CD14-positive monocyte (primary cell): Measurements from ENCODE around the gene PHB1. TPM values are rescaled to one million over a fixed set of nuclear protein-coding genes. Genes with fewer than 3 reads are reported as not detected.

Experiments
- DNase-seq, 3 donors: peaks; one replicate each; pipeline ENCODE4 v3.0.0-alpha.2; 2011 to 2022
- H2AFZ ChIP-seq: 2 replicates; pipeline ENCODE4 v1.6.0; 2012; ENCODE audit warnings: mild to moderate bottlenecking, low read depth, low read length, inconsistent platforms; ENCODE audit not compliant: insufficient read depth, poor library complexity, severe bottlenecking
- H3K27ac ChIP-seq, 2 donors: 1 replicate in 1 of 2; 2 replicates in 1 of 2; pipeline ENCODE4 v1.5.1; 2012 to 2013; ENCODE audit warnings: low read length in 2 of 2, control low read depth in 1 of 2, inconsistent platforms in 1 of 2, low read depth in 1 of 2, mild to moderate bottlenecking in 1 of 2
- H3K27me3 ChIP-seq, 2 donors: one replicate each; pipeline versions ENCODE4 v1.6.0 to v1.6.1; 2011 to 2013; ENCODE audit warnings: low read length in 2 of 2; ENCODE audit not compliant: control insufficient read depth in 2 of 2, insufficient read depth in 2 of 2
- H3K36me3 ChIP-seq, 2 donors: replicated peaks in 1 of 2; 1 replicate in 1 of 2; 2 replicates in 1 of 2; pipeline versions ENCODE4 v1.5.1 to v1.6.1; 2012 to 2013; ENCODE audit warnings: low read length in 2 of 2, control low read depth in 1 of 2, inconsistent platforms in 1 of 2, mild to moderate bottlenecking in 1 of 2; ENCODE audit not compliant: insufficient read depth in 2 of 2, control insufficient read depth in 1 of 2
- H3K4me1 ChIP-seq, 2 donors: 1 replicate in 1 of 2; 2 replicates in 1 of 2; pipeline versions ENCODE4 v1.5.1 to v1.6.1; 2012 to 2013; ENCODE audit warnings: low read length in 2 of 2, control low read depth in 1 of 2, inconsistent platforms in 1 of 2, mild to moderate bottlenecking in 1 of 2, moderate library complexity in 1 of 2; ENCODE audit not compliant: insufficient read depth in 2 of 2, control insufficient read depth in 1 of 2
- H3K4me2 ChIP-seq: replicated peaks from 2 replicates; pipeline ENCODE3; 2012; ENCODE audit warnings: low read length, moderate library complexity, mild to moderate bottlenecking; ENCODE audit not compliant: poor library complexity, severe bottlenecking; ENCODE audit errors: extremely low read depth
- H3K4me3 ChIP-seq, 3 experiments: fragments of 200-600 bp in 1 of 3; sonication (generic) in 1 of 3; replicated peaks in 1 of 3; 1 replicate in 2 of 3; 2 replicates in 1 of 3; pipeline ENCODE4 v1.5.1; 2011 to 2013; ENCODE audit warnings: low read length in 3 of 3, mild to moderate bottlenecking in 3 of 3, control low read depth in 2 of 3, low read depth in 2 of 3, inconsistent platforms in 1 of 3, moderate library complexity in 1 of 3
- H3K79me2 ChIP-seq: 2 replicates; pipeline ENCODE4 v1.6.0; 2012; ENCODE audit warnings: mild to moderate bottlenecking, control low read depth, inconsistent platforms, low read length, moderate library complexity; ENCODE audit not compliant: insufficient read depth
- H3K9ac ChIP-seq: 2 replicates; pipeline ENCODE4 v1.6.0; 2017; ENCODE audit warnings: low read length, mild to moderate bottlenecking; ENCODE audit not compliant: insufficient read depth, poor library complexity, severe bottlenecking
- H3K9me3 ChIP-seq, 2 donors: replicated peaks in 1 of 2; 1 replicate in 1 of 2; 2 replicates in 1 of 2; pipeline versions ENCODE4 v1.5.1 to v1.6.1; 2012 to 2013; ENCODE audit warnings: low read length in 2 of 2, control low read depth in 1 of 2; ENCODE audit not compliant: control insufficient read depth in 1 of 2, insufficient read depth in 1 of 2
- H4K20me1 ChIP-seq: 2 replicates; pipeline ENCODE4 v1.6.0; 2012; ENCODE audit warnings: mild to moderate bottlenecking, low read length, control low read depth, moderate library complexity; ENCODE audit not compliant: insufficient read depth
- H3K27ac Mint-ChIP-seq, 7 donors: one replicate each; pipeline ENCODE4 v1.8.0; 2020; ENCODE audit warnings: mild to moderate bottlenecking in 7 of 7, mixed read lengths in 7 of 7, moderate library complexity in 6 of 7, inconsistent platforms in 2 of 7
- H3K27me3 Mint-ChIP-seq, 3 donors: one replicate each; pipeline ENCODE4 v1.8.0; 2021 to 2022; ENCODE audit warnings: low read depth in 3 of 3, mild to moderate bottlenecking in 3 of 3, mixed read lengths in 3 of 3, moderate library complexity in 3 of 3, inconsistent platforms in 1 of 3
- H3K36me3 Mint-ChIP-seq, 2 donors: one replicate each; pipeline ENCODE4 v1.8.0; 2020; ENCODE audit warnings: mixed read lengths in 2 of 2, inconsistent platforms in 1 of 2, mild to moderate bottlenecking in 1 of 2
- H3K4me1 Mint-ChIP-seq: one replicate; pipeline ENCODE4 v1.8.0; 2020; ENCODE audit warnings: mild to moderate bottlenecking, mixed read lengths
- H3K4me3 Mint-ChIP-seq, 2 donors: one replicate each; pipeline ENCODE4 v1.8.0; 2020; ENCODE audit warnings: mild to moderate bottlenecking in 2 of 2, mixed read lengths in 2 of 2, moderate library complexity in 1 of 2
- H3K9me3 Mint-ChIP-seq, 7 donors: one replicate each; pipeline ENCODE4 v1.8.0; 2020 to 2022; ENCODE audit warnings: mixed read lengths in 7 of 7, mild to moderate bottlenecking in 6 of 7, moderate library complexity in 6 of 7, inconsistent platforms in 2 of 7
- CTCF ChIP-seq: fragments of 200-600 bp; IDR thresholded peaks from one replicate; pipeline ENCODE4 v1.8.0; 2022; ENCODE audit warnings: antibody characterized with exemption, mild to moderate bottlenecking
- WGBS: methylation state at CpG from one replicate; pipeline ENCODE4 v1.1.5; 2013; ENCODE audit warnings: missing lambda C conversion rate; ENCODE audit not compliant: insufficient coverage; 5-methylcytosine and 5-hydroxymethylcytosine counted together
- intact Hi-C, 2 donors: fragments of 100-400 bp; cut with micrococcal nuclease; formaldehyde crosslinking; loops; one replicate each; pipeline versions ENCODE4 v1.15.0 to v1.15.1; 2023
- polyA plus RNA-seq, 3 donors: library from polyadenylated mRNA; depleted of rRNA in 1 of 3; unstranded in 2 of 3; stranded (reverse) in 1 of 3; fragments of 300-500 nt in 2 of 3; fragments of >200 nt in 1 of 3; fragmentation: Illumina TruSeq in 2 of 3; gene quantifications; 1 replicate in 2 of 3; 2 replicates in 1 of 3; pipeline ENCODE4 v1.2.3, GENCODE V29; 2012 to 2021

PHB1 gene
- polyA plus RNA-seq, 3 donors, result 57.1 to 89.2 (median 83.9) TPM

DNA sequence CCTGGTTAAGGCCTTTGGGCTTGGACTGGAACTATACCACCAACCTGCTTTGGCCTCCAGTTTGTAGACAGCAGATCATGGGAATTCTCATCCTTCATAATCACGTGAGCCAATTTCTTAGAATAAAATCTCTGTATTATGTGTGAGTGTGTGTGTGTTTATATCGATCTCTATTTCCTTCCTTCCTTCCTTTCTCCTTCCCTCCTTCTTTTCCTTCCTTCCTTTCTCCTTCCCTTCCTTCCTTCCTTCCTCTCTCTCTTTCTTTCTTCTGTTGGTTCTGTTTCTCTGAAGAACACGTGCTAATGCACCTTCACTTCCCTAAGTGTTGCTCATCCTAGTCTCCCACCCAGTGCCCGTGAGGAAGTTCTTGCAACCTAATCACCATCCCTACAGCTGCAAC, 35.5 kb upstream of the PHB1 start:
- H3K4me3 Mint-ChIP-seq, result no peak overlapping the region
- no peak for TF ChIP-seq CTCF
- 0% methylated on average over 1 of the region's 4 CpGs for WGBS
- Histone ChIP-seq H3K79me2 (no peaks in the 10 kb centered on the region), H3K27ac (no peak overlapping the region), H3K9me3 (no peaks in the 10 kb centered on the region), H3K4me1 (peaks cover 14 to 27% of the 10 kb centered on the region in 2 donors), H4K20me1 (no peaks in the 10 kb centered on the region), H2AFZ (no peak overlapping the region), H3K9ac (no peak overlapping the region), H3K4me2 (no peak overlapping the region), H3K27me3 (no peaks in the 10 kb centered on the region), H3K4me3 (no peak overlapping the region), H3K36me3 (no peaks in the 10 kb centered on the region)
- peaks cover 3 to 6% (median 3%) of the 10 kb centered on the region in 3 donors for H3K27me3 Mint-ChIP-seq
- H3K27ac Mint-ChIP-seq, result no peak overlapping the region
- H3K36me3 Mint-ChIP-seq, result no peaks in the 10 kb centered on the region
- H3K4me1 Mint-ChIP-seq, result peaks cover 21% of the 10 kb centered on the region
- intact Hi-C loops, result no loop called here
- no peak for DNase-seq
- H3K9me3 Mint-ChIP-seq, result no peaks in the 10 kb centered on the region

- Mint-ChIP-seq H3K4me1 (peaks cover 21% of the 10 kb centered on the region), H3K27ac (peak overlapping the region in 1 of 7 donors; percentile 26), H3K9me3 (no peaks in the 10 kb centered on the region), H3K36me3 (no peaks in the 10 kb centered on the region), H3K27me3 (peaks cover 2 to 6% (median 4%) of the 10 kb centered on the region in 3 donors), H3K4me3 (no peak overlapping the region)
- no peak for TF ChIP-seq CTCF
- no peak for DNase-seq
- H3K9me3 ChIP-seq, result no peaks in the 10 kb centered on the region
- H3K36me3 ChIP-seq, result no peaks in the 10 kb centered on the region
- H3K79me2 ChIP-seq, result no peaks in the 10 kb centered on the region
- 97% methylated on average over 7 of the region's 9 CpGs for WGBS
- H3K4me1 ChIP-seq, result peaks cover 14 to 27% of the 10 kb centered on the region in 2 donors
- H3K27ac ChIP-seq, result no peak overlapping the region
- intact Hi-C loops, result no loop called here
- H3K9ac ChIP-seq, result no peak overlapping the region
- H4K20me1 ChIP-seq, result no peaks in the 10 kb centered on the region
- no peak overlapping the region for H3K4me2 ChIP-seq
- H2AFZ ChIP-seq, result no peak overlapping the region
- H3K4me3 ChIP-seq, result no peak overlapping the region
- H3K27me3 ChIP-seq, result no peaks in the 10 kb centered on the region
Observed at GRCh38 chr17:49447628-49448302, 33.1 kb upstream of the PHB1 start.
